GM13976 (cell line): Measurements from ENCODE around the gene ENOX2.

Experiments
- DNase-seq: peaks from one replicate; pipeline ENCODE4 v3.0.0; 2012; ENCODE audit warnings: low spot score
- CTCF ChIP-seq: IDR thresholded peaks from 2 replicates; pipeline ENCODE4 v1.5.1; 2012; ENCODE audit warnings: borderline replicate concordance, mild to moderate bottlenecking; ENCODE audit not compliant: insufficient read depth; ENCODE audit errors: extremely low read depth, missing control alignments, control extremely low read depth
- in situ Hi-C: fragments of 300-500 bp; cut with MboI; formaldehyde crosslinking; loops from one replicate; pipeline ENCODE4 v1.12.0; 2022; ENCODE audit warnings: low sequenced_read_pairs, mixed read lengths, inconsistent platforms; ENCODE audit not compliant: unreplicated experiment

The ENOX2 gene

GRCh38 chrX:130786030-130786429 is 117.0 kb downstream of the ENOX2 start:
- no peak for DNase-seq
- in situ Hi-C loops = no loop called here
- no peak for TF ChIP-seq CTCF

DNA sequence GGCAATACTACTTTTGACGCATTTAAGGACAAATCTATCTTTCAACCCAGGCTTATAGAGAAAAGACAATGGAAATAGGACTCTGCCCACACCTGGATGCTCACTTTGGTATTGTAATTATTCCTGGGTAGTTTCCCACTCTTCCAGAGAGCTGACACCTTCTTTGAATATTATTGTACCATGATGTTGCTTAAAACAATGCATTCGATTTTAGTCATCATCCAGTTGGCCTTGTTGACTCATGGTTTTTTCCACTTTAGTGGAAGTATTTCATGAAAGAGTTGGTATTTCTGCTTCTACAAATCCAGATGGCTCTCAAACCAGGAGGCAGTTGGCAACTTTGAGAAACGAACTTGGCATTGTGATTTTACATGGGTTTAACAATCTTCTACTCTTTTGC is 124.2 kb downstream of the ENOX2 start:
- in situ Hi-C loops = no loop called here
- no peak for TF ChIP-seq CTCF
- DNase-seq = no peak

DNA sequence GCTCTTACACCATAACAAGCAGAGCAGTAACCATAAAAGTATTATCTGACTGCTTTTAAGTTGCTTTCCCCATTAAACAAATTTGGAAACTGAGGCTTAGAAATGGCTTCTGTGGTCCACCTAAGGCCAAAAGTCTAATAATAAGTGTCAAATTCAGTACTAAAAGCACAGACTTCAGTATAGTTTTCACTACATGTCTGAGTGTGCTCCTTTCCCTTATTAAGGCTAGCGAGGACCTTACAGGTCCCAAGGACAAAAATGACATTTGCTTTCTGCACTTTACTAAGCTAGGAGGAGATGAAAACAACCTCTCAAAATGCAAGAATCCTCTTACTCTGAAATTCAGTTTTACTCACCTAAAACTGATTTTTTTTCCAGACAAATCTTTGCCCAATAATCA is 127.2 kb downstream of the ENOX2 start:
- no peak for TF ChIP-seq CTCF
- no peak for DNase-seq
- in situ Hi-C loops = no loop called here

DNA sequence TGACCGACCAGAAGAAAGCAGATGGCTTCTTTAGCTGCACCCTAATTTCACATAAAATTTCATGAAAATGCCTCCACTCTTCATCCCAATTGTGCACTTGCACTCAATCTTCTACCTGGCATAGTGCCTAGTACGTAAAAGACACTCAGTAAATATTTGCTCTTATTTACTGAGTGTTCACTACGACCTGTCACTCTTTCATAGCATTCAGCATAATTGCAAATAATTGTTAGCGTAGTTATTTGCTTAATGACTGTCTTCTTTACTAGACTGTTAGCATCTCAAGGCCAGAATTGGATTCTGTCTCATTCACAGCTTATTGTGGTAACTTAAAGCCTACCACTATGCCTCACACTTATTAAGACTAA is 130.2 kb downstream of the ENOX2 start:
- DNase-seq = no peak
- in situ Hi-C loops = no loop called here
- no peak for TF ChIP-seq CTCF

DNA sequence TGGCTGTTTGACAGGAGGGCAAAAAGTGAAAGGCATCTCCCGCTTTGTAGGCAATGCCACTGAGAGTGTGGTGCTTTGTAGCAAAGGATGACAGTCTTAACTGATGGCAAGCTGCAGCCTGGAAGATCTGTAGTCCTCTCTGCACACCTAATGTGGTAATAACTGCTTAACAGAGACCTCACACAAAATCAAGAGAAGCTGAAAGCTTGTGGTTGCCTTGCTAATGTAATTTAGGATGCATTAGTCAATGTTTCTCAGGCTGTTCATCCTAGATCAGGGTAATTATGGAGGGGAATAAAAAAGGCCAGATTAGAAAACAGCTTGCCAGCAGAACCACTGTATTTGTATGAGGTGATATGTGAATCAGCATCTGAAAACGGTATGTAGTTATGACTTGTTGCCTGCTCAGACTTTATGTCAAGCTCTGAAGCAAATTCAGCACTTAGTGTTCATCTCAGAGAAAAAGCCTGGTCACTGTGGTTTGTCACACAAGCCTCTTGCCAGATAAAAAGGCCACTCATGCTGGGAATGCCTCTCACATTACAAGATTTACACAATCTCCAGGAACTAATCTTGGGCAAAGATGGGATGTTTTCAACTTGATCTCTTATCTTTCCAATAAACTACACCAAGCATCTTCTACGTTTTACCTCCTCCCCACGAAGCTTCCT is 130.8 kb downstream of the ENOX2 start:
- DNase-seq = no peak
- TF ChIP-seq CTCF = no peak
- in situ Hi-C loops = no loop called here

DNA sequence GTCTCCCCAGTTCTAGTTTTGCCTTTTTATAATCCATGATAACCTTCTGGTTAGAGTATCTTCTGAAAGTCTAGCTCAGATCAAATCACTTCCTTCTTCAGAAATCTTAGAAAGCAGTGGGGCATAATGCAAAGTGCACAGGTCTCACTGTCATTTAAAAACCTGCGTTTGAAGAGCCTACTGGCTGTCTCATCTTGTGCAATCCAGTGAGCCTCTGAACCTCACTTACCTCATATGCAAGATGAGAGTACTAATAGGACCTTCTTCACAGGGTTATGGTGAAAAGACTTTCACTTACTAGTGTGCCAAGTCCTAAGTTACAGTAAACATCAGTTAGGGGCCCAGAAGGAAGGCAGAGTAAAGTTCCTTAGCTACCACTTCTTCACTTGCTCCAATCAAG is 131.4 kb downstream of the ENOX2 start:
- no peak for DNase-seq
- in situ Hi-C loops = no loop called here
- no peak for TF ChIP-seq CTCF
